Colonic mucosa (tissue), 4 donors: ENCODE data around the gene PPP1R1C. TPM values are rescaled to one million over a fixed set of nuclear protein-coding genes. Genes with fewer than 3 reads are reported as not detected.

Experiments used
- DNase-seq: peaks from one replicate; pipeline ENCODE4 v3.0.0-alpha.2; 2020
- H3K27ac ChIP-seq: fragments of 200-600 bp; one replicate; pipeline ENCODE4 v1.8.0; 2021
- H3K27me3 ChIP-seq: fragments of 200-600 bp; one replicate; pipeline ENCODE4 v1.8.0; 2021
- H3K36me3 ChIP-seq: fragments of 200-600 bp; one replicate; pipeline ENCODE4 v1.8.0; 2021
- H3K4me1 ChIP-seq: fragments of 200-600 bp; one replicate; pipeline ENCODE4 v1.8.0; 2021; ENCODE audit warnings: mild to moderate bottlenecking
- H3K4me3 ChIP-seq: fragments of 200-600 bp; one replicate; pipeline ENCODE4 v1.8.0; 2021
- H3K9ac ChIP-seq, 2 donors: one replicate each; pipeline ENCODE4 v1.7.0; 2013; ENCODE audit warnings: control low read depth in 2 of 2, low read depth in 2 of 2, low read length in 2 of 2
- H3K9me3 ChIP-seq: fragments of 200-600 bp; one replicate; pipeline ENCODE4 v1.8.0; 2021
- CTCF ChIP-seq: fragments of 200-600 bp; IDR thresholded peaks from one replicate; pipeline ENCODE4 v1.8.0; 2022; ENCODE audit warnings: antibody characterized with exemption, mild to moderate bottlenecking
- intact Hi-C: fragments of 100-400 bp; cut with DNase I; formaldehyde crosslinking; loops from one replicate; pipeline ENCODE4 v1.14.1; 2022
- total RNA-seq, 2 donors: library from RNA; stranded (reverse); fragmentation: NEBNext Ultra II Directional in 1 of 2; extraction: Animal tissue kit (Norgen Biotek cat#: 25700) in 1 of 2; gene quantifications; one replicate each; pipeline ENCODE4 v1.2.1, GENCODE V29; 2021
- donor health status: healthy.
- donor health status: DM: no; HTN: no; CAD: no.
- donor health status: DM: no; HTN: no; CAD: no.

PPP1R1C gene
- total RNA-seq, 2 donors from 2014 or later: not detected

DNA sequence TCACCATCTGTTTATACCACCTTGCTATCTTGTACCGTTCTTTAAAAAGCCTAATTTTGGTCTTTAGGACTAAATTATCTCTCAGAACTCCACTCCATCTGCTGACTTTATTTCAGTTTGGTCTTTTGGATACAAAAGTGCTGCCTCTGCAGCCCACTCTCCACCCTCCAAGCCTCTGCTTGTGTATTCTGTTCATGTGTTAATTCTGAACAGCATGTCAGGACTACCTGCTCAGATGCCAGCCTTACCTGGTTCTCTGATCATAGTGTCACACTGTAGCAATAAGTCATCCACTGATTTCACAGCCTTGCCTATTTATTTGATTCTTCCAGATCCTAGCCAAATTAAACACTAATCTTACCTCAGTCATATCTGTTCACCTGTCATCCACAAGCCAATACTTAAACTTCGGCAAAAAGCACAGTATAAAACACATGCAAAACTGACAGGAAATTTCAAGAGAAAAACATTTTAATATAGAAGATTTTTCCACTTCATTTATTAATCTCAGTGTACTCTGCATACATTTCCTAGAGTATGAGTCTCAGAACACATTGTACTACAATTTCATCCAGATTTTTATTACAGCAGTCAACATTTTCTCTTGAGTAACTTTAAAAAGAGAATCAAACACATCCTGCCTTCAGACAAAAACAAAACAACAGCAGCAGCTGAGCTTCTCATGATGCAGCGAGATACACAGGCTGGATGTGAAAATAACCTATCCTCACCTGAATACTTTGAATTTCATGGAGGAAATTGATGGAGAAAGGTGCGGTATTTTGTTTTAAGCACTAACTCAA, 64.9 kb downstream of the PPP1R1C start:
- H3K4me3 ChIP-seq: no peak overlapping the region
- H3K27ac ChIP-seq: no peak overlapping the region
- no peak for DNase-seq
- intact Hi-C loops: no loop called here
- H3K27me3 ChIP-seq: no peaks in the 10 kb centered on the region
- no peak overlapping the region for H3K9ac ChIP-seq
- H3K4me1 ChIP-seq: no peaks in the 10 kb centered on the region
- H3K36me3 ChIP-seq: no peaks in the 10 kb centered on the region
- no peaks in the 10 kb centered on the region for H3K9me3 ChIP-seq
- TF ChIP-seq CTCF: no peak

- Histone ChIP-seq H3K27me3 (no peaks in the 10 kb centered on the region), H3K4me1 (no peaks in the 10 kb centered on the region), H3K27ac (no peak overlapping the region), H3K9me3 (no peaks in the 10 kb centered on the region), H3K4me3 (no peak overlapping the region), H3K9ac (no peak overlapping the region), H3K36me3 (no peaks in the 10 kb centered on the region)
- intact Hi-C loops: no loop called here
- DNase-seq: no peak
- TF ChIP-seq CTCF: no peak
These were observed 70.3 kb downstream of the PPP1R1C start for GRCh38 chr2:182055993-182056392.

DNA sequence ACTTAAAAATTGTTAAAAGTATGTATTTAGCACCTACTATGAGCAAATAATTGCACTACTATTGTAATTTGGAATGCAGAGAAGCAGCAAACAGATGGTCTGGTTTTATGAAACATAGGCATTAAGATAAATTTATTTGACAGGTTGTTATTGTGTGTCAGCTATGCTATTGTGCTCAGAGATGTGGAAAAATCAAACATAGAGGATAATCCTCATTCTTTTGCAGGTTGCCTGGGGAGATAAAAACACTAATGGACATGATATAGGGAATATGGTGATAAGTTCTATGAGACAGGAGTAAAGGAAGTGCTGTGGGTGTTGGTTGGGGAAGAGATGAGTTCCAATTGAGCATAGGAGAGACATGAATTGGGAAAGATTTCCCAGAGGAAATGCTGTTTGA, 71.3 kb downstream of the PPP1R1C start:
- H3K27ac ChIP-seq: no peak overlapping the region
- no peak overlapping the region for H3K9ac ChIP-seq
- no peaks in the 10 kb centered on the region for H3K27me3 ChIP-seq
- intact Hi-C loops: no loop called here
- no peak overlapping the region for H3K4me3 ChIP-seq
- no peak for DNase-seq
- no peaks in the 10 kb centered on the region for H3K36me3 ChIP-seq
- no peaks in the 10 kb centered on the region for H3K4me1 ChIP-seq
- no peaks in the 10 kb centered on the region for H3K9me3 ChIP-seq
- TF ChIP-seq CTCF: no peak

DNA sequence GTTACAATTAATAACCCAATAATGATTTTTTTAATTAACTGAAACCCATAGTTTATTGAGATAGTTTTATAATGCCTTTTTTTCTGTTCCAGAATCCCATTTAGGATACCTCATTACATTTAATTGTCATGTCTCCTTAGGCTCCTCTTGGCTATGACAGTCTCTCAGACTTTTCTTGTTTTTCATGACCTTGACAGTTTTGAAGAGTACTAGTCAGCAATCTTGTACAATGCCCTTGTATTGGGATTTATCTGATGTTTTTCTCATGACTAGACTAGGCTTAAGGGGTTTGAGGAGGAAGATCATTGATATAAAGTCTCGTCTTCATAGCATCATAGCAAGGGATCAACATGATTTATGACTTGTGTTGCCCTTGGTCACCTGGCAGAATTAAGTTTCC, 72.4 kb downstream of the PPP1R1C start:
- no peaks in the 10 kb centered on the region for H3K4me1 ChIP-seq
- no peak overlapping the region for H3K27ac ChIP-seq
- H3K9me3 ChIP-seq: no peaks in the 10 kb centered on the region
- H3K9ac ChIP-seq: no peak overlapping the region
- TF ChIP-seq CTCF: no peak
- intact Hi-C loops: no loop called here
- no peaks in the 10 kb centered on the region for H3K36me3 ChIP-seq
- no peak for DNase-seq
- no peaks in the 10 kb centered on the region for H3K27me3 ChIP-seq
- H3K4me3 ChIP-seq: no peak overlapping the region

GRCh38 chr2:182061739-182062138, 76.1 kb downstream of the PPP1R1C start:
- TF ChIP-seq CTCF: no peak
- Histone ChIP-seq H3K4me1 (no peaks in the 10 kb centered on the region), H3K27me3 (no peaks in the 10 kb centered on the region), H3K27ac (no peak overlapping the region), H3K36me3 (no peaks in the 10 kb centered on the region), H3K9me3 (no peaks in the 10 kb centered on the region), H3K9ac (no peak overlapping the region), H3K4me3 (no peak overlapping the region)
- no peak for DNase-seq
- intact Hi-C loops: no loop called here
